ENCODE data around the gene MPPED1.

DNA sequence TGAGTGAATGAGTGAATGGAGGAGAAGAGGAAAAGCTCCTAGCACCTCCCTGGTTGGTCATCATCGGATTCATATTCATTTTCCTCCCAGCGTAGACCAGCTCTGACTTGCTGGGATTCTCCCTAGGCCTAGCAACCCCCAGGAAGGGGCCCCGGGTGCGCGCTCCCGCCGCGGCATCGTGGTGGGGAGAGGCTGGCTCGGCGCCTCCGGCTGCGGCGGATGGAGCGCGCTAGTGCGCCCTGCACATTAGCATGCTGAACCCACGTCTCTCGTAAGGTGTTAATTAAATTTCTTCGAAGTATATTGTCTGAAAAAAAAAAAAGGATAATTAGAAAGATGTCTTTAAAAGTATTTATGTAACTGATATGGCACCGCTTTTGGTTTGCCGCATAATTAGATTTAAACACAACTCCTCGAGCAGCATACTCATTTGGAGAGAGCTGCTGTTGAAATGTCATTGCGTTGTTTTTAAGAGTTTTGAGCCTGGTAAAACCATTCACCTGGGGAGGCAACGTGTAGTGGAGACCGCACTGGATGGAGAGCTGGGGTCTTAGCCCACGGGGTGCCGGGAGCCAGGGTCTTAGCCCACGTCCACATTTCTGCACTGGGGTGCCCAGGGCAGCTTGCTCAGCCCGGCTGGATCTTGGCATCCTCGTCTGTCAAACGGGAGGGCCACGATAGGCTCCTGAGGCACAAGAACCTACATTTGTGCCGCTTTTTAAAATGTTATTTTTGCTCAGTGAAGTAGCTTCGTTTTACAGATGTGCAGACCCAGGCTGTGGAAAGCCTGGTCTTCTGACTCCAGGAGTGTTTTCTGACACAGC is 21.8 kb downstream of the MPPED1 start:
- TF ChIP-seq, protein P1, sequence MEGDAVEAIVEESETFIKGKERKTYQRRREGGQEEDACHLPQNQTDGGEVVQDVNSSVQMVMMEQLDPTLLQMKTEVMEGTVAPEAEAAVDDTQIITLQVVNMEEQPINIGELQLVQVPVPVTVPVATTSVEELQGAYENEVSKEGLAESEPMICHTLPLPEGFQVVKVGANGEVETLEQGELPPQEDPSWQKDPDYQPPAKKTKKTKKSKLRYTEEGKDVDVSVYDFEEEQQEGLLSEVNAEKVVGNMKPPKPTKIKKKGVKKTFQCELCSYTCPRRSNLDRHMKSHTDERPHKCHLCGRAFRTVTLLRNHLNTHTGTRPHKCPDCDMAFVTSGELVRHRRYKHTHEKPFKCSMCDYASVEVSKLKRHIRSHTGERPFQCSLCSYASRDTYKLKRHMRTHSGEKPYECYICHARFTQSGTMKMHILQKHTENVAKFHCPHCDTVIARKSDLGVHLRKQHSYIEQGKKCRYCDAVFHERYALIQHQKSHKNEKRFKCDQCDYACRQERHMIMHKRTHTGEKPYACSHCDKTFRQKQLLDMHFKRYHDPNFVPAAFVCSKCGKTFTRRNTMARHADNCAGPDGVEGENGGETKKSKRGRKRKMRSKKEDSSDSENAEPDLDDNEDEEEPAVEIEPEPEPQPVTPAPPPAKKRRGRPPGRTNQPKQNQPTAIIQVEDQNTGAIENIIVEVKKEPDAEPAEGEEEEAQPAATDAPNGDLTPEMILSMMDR (conservative IDR thresholded peaks at IDR 0.05): no peak
- TF ChIP-seq EZH2 (IDR thresholded peaks at IDR 0.05; ENCODE audit: low read depth): no peak
